ENCODE measurements around the gene FYB2. TPM values are rescaled to one million over a fixed set of nuclear protein-coding genes. Genes with fewer than 3 reads are reported as not detected.

The FYB2 gene
- total and polyA plus RNA-seq, 7 donors, result 0.48 to 2.6 (median 1.1) TPM; not detected in 1

GRCh38 chr1:56820755-56821461 lies 1.7 kb upstream of the FYB2 start:
- peaks cover 28% of the 10 kb centered on the region for H3K4me1 ChIP-seq
- peaks cover 0 to 6% (median 0%) of the 10 kb centered on the region in 3 donors for H3K27me3 ChIP-seq (ENCODE audit: insufficient read depth in 3 of 3, low read length in 2 of 3)
- DNase-seq, result peak; percentile 79 to 90
- no peaks in the 10 kb centered on the region for H3K9me3 ChIP-seq
- no peaks in the 10 kb centered on the region for H3K36me3 ChIP-seq (ENCODE audit: insufficient read depth in 1 of 2, low read depth in 1 of 2)
- intact Hi-C loops (cut with DNase I), result loop anchor here (1.0 to 10.0 kb wide), 4 partner anchors 63 to 1536 kb away; no protein-coding TSS in a partner anchor
- TF ChIP-seq CTCF (IDR thresholded peaks at IDR 0.05), result peak; percentile 95
- no peak overlapping the region for H3K4me3 ChIP-seq
- ATAC-seq, result peak; percentile 76 to 88 (median 81)
- 19 to 24% (median 20%) methylated on average over 7 of the region's 7 CpGs for WGBS, 3 donors
- H3K27ac ChIP-seq, result no peak overlapping the region

- Histone ChIP-seq H3K27me3 (ENCODE audit: insufficient read depth in 3 of 3, low read length in 2 of 3) (no peaks in the 10 kb centered on the region), H3K27ac (peak overlapping the region; percentile 79), H3K4me3 (peak overlapping the region; percentile 13), H3K4me1 (peaks cover 32% of the 10 kb centered on the region), H3K36me3 (ENCODE audit: insufficient read depth in 1 of 2, low read depth in 1 of 2) (no peaks in the 10 kb centered on the region), H3K9me3 (no peaks in the 10 kb centered on the region)
- intact Hi-C loops (cut with DNase I), result loop anchor here in 1 of 2 donors (10.0 kb wide), 1 partner anchor 1533 kb away; no protein-coding TSS in a partner anchor
- WGBS, 3 donors, result 67 to 83% (median 70%) methylated on average over 6 of the region's 6 CpGs
- no peak for TF ChIP-seq CTCF (IDR thresholded peaks at IDR 0.05)
- ATAC-seq, result peak; percentile 57 to 67 (median 64)
- no peak for DNase-seq
These were observed 1.3 kb downstream of the FYB2 start for GRCh38 chr1:56817716-56818463.

- WGBS, 3 donors, result 29 to 52% (median 29%) methylated on average over 4 of the region's 4 CpGs
- Histone ChIP-seq H3K4me3 (peak overlapping the region; percentile 13), H3K4me1 (peaks cover 40% of the 10 kb centered on the region), H3K27ac (peak overlapping the region; percentile 53), H3K9me3 (no peaks in the 10 kb centered on the region), H3K27me3 (ENCODE audit: insufficient read depth in 3 of 3, low read length in 2 of 3) (no peaks in the 10 kb centered on the region), H3K36me3 (ENCODE audit: insufficient read depth in 1 of 2, low read depth in 1 of 2) (no peaks in the 10 kb centered on the region)
- no peak for DNase-seq
- intact Hi-C loops (cut with DNase I), result loop anchor here in 1 of 2 donors (10.0 kb wide), 1 partner anchor 1532 kb away; no protein-coding TSS in a partner anchor
- ATAC-seq, result peak in 2 of 4 donors; percentile 4 to 22
- TF ChIP-seq CTCF (IDR thresholded peaks at IDR 0.05), result no peak
These were observed 2.3 kb downstream of the FYB2 start for GRCh38 chr1:56816909-56817308.

- no peak overlapping the region for H3K4me3 ChIP-seq
- no peaks in the 10 kb centered on the region for H3K27me3 ChIP-seq (ENCODE audit: insufficient read depth in 3 of 3, low read length in 2 of 3)
- H3K36me3 ChIP-seq (ENCODE audit: insufficient read depth in 1 of 2, low read depth in 1 of 2), result no peaks in the 10 kb centered on the region
- H3K27ac ChIP-seq, result no peak overlapping the region
- H3K4me1 ChIP-seq, result peaks cover 40% of the 10 kb centered on the region
- DNase-seq, result no peak
- 74 to 100% (median 80%) methylated on average over 1 of the region's 1 CpG for WGBS, 3 donors
- no peak for TF ChIP-seq CTCF (IDR thresholded peaks at IDR 0.05)
- peak in 1 of 4 donors; percentile 18 for ATAC-seq
- no peaks in the 10 kb centered on the region for H3K9me3 ChIP-seq
- intact Hi-C loops (cut with DNase I), result loop anchor here in 1 of 2 donors (10.0 kb wide), 1 partner anchor 1531 kb away; no protein-coding TSS in a partner anchor
These were observed 2.9 kb downstream of the FYB2 start for GRCh38 chr1:56816264-56816663.
